Measurements from ENCODE around the gene LCE1A. TPM values are rescaled to one million over a fixed set of nuclear protein-coding genes. Genes with fewer than 3 reads are reported as not detected.

LCE1A gene
- not detected for polyA plus RNA-seq (2012; ENCODE audit: insufficient read length, low read depth)

- TF ChIP-seq POLR2AphosphoS5 (IDR thresholded peaks at IDR 0.05; ENCODE audit: low read depth, low read length) = no peak
- no peak for TF ChIP-seq REST (IDR thresholded peaks at IDR 0.05; ENCODE audit: insufficient read depth in 1 of 2, low read depth in 2 of 2, low read length in 2 of 2)
- TF ChIP-seq TAF1 (IDR thresholded peaks at IDR 0.05; ENCODE audit: borderline replicate concordance, insufficient read depth, low read length) = no peak
- no peak for TF ChIP-seq SIN3A (IDR thresholded peaks at IDR 0.05; ENCODE audit: borderline replicate concordance, insufficient read depth, low read length)
- TF ChIP-seq FOXP2 (optimal IDR thresholded peaks at IDR 0.05; ENCODE audit: borderline replicate concordance, extremely low read depth, extremely low read length, insufficient read depth) = no peak
Measured at GRCh38 chr1:152827173-152827572, at the start of gene LCE1A. TSS of gene LCE1A (plus strand) at chr1:152827473. CDS start at chr1:152827473, 0 bp downstream.

DNA sequence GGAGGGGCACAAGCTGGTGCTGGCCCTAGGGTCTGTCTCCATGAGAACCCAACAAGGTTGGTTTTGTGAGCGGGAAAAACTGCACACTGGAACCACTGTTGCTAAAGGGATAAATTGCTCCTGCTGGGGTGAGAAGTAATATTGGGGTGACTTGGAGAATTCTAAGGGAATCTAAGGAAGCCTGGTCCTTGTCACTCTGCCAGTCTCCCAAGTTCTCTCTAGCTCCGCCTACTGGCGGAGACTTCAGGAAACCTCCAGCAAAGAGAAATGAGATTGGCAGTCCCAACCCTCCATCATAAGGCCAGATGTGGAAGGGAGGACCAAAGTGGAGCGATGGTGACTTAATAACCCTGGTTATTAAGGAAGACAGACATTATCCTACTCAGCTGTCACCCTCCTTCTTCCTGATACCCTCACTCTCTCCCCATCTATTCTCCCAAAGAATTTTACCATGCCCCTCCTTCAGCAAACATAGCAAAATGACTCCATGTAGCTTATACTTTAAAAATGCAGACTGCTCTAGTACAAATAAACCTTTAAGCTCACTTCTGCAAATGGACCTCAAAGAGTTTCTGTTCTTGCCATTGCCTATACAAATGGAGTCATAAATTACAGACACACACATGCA is 49.6 kb upstream of the LCE1A start:
- TF ChIP-seq REST (IDR thresholded peaks at IDR 0.05; ENCODE audit: insufficient read depth in 1 of 2, low read depth in 2 of 2, low read length in 2 of 2) (no peak), POLR2AphosphoS5 (IDR thresholded peaks at IDR 0.05; ENCODE audit: low read depth, low read length) (no peak), TAF1 (IDR thresholded peaks at IDR 0.05; ENCODE audit: borderline replicate concordance, insufficient read depth, low read length) (no peak), SIN3A (IDR thresholded peaks at IDR 0.05; ENCODE audit: borderline replicate concordance, insufficient read depth, low read length) (no peak), FOXP2 (optimal IDR thresholded peaks at IDR 0.05; ENCODE audit: borderline replicate concordance, extremely low read depth, extremely low read length, insufficient read depth) (no peak)

GRCh38 chr1:152783095-152783494 is 44.2 kb upstream of the LCE1A start:
- TF ChIP-seq REST (IDR thresholded peaks at IDR 0.05; ENCODE audit: insufficient read depth in 1 of 2, low read depth in 2 of 2, low read length in 2 of 2) (no peak), POLR2AphosphoS5 (IDR thresholded peaks at IDR 0.05; ENCODE audit: low read depth, low read length) (no peak), TAF1 (IDR thresholded peaks at IDR 0.05; ENCODE audit: borderline replicate concordance, insufficient read depth, low read length) (no peak), SIN3A (IDR thresholded peaks at IDR 0.05; ENCODE audit: borderline replicate concordance, insufficient read depth, low read length) (no peak), FOXP2 (optimal IDR thresholded peaks at IDR 0.05; ENCODE audit: borderline replicate concordance, extremely low read depth, extremely low read length, insufficient read depth) (no peak)

DNA sequence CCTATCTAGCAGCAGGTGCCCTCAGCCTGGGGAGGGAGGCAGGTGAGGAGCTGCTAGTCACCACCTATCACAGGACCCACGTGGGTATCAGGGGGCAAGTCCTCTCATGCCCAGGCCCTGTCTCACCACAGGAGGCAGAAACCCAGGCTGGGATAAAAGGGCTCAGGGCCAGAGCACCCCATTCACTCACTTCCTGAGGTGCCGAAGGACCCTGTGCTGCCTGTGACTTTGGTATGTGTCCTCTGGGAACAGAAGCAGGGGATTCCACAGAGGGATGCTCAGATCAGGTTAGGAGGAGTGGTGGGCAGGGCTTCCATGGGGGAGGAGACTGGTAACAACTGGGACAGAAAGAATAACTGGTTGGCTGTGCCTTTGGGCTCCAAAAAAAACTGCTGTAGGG is 41.2 kb upstream of the LCE1A start, which contains the start of gene LCE1E:
Gene LCE1E (plus strand): TSS at position 181 of the 400 bp plus-strand sequence. CDS start 1,043 bp downstream, outside the sequence.
- TF ChIP-seq TAF1 (IDR thresholded peaks at IDR 0.05; ENCODE audit: borderline replicate concordance, insufficient read depth, low read length) (no peak), POLR2AphosphoS5 (IDR thresholded peaks at IDR 0.05; ENCODE audit: low read depth, low read length) (no peak), SIN3A (IDR thresholded peaks at IDR 0.05; ENCODE audit: borderline replicate concordance, insufficient read depth, low read length) (no peak), FOXP2 (optimal IDR thresholded peaks at IDR 0.05; ENCODE audit: borderline replicate concordance, extremely low read depth, extremely low read length, insufficient read depth) (no peak), REST (IDR thresholded peaks at IDR 0.05; ENCODE audit: insufficient read depth in 1 of 2, low read depth in 2 of 2, low read length in 2 of 2) (no peak)
